ENCODE data around the gene CIRBP.

- peak; percentile 40 to 52 for TF ChIP-seq POLR2A (IDR thresholded peaks at IDR 0.05)
- TF ChIP-seq CTCF (IDR thresholded peaks at IDR 0.05 in 4 of 5, conservative IDR thresholded peaks at IDR 0.05 in 1 of 5), result no peak
Measured at GRCh38 chr19:1260749-1261537, 8.2 kb upstream of the CIRBP start.
